Gastrocnemius medialis (tissue), 4 donors: ENCODE measurements around the gene RNF103.

Experiments used
- CTCF ChIP-seq, 5 experiments: fragments of 450-650 bp in 3 of 5; fragments of 200-600 bp in 2 of 5; sonication (generic) in 2 of 5; IDR thresholded peaks in 4 of 5; conservative IDR thresholded peaks in 1 of 5; 1 replicate in 4 of 5; 2 replicates in 1 of 5; pipeline ENCODE4 v1.5.1; 2016 to 2019; ENCODE audit warnings: antibody characterized with exemption in 5 of 5, mild to moderate bottlenecking in 3 of 5, moderate library complexity in 3 of 5
- POLR2A ChIP-seq, 2 donors: fragments of 450-650 bp; IDR thresholded peaks; one replicate each; pipeline ENCODE4 v1.6.1; 2017; ENCODE audit warnings: antibody characterized with exemption in 2 of 2, mild to moderate bottlenecking in 2 of 2, moderate library complexity in 2 of 2

GRCh38 chr2:86563650-86564061 lies 60.0 kb downstream of the RNF103 start:
- no peak for TF ChIP-seq CTCF (IDR thresholded peaks at IDR 0.05 in 4 of 5, conservative IDR thresholded peaks at IDR 0.05 in 1 of 5)
- no peak for TF ChIP-seq POLR2A (IDR thresholded peaks at IDR 0.05)
